Coronary artery (tissue), 2 donors: ENCODE measurements around the gene BUD31.

Experiments
- DNase-seq: peaks from one replicate; pipeline ENCODE4 v3.0.0-alpha.2; 2017; ENCODE audit warnings: low spot score
- H3K27ac ChIP-seq, 2 donors: fragments of 200-600 bp; sonication (generic); one replicate each; pipeline ENCODE4 v1.5.1; 2016 to 2019
- H3K4me3 ChIP-seq: fragments of 200-600 bp; sonication (generic); 2 replicates; pipeline ENCODE4 v1.5.1; 2016; ENCODE audit warnings: mild to moderate bottlenecking, moderate library complexity
- CTCF ChIP-seq: fragments of 200-600 bp; sonication (generic); IDR thresholded peaks from one replicate; pipeline ENCODE4 v1.5.1; 2019; ENCODE audit warnings: antibody characterized with exemption

The BUD31 gene

DNA sequence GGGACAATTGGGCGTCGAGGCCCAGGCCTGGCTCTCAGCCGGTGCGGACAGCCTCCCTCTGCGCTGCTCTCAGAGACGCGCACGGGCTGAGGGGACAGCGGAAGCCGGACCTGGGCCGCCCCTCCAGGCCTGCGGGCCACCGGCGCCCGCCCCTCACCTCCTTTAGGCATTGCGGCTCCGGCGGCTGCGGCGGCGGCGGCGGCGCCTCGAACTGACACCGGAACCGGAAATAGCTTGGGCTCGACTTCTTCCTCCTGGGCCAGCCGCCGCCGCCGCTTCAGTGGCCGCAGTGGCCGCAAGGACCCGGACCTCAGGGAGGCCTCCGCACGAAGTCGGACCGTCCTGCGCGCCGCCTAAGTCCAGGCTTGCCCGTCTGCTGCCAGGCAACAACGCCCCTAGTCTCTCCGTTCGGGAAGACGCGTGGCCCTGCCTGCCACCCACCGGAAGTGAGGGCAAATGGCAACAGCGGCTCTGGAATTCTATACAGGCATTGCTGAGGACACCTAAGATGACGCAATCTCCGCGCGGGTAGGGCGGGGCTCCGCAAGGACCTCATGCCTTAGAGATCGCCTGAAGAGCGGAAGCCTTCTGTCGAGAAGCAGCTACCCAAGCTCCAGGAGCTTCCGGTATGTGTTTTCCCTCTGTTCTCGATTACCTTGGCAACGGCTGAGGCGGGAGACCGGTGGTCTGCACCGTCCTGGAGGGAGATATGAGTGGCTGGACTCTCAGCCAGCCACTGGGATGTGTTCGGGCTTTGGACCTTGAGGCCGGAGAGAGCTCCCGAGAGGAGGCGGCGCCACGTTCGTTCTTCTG lies at the start of gene BUD31, which contains the start of gene PDAP1:
Gene BUD31 (plus strand): TSS at position 591 of the 813 bp plus-strand sequence. CDS start 2,124 bp downstream, outside the sequence.
Gene PDAP1 (minus strand): TSS at position 219 of the 813 bp plus-strand sequence. CDS start 49 bp downstream, at position 170.
- peak; percentile 97 for DNase-seq
- TF ChIP-seq CTCF: no peak
- Histone ChIP-seq H3K27ac (peak within 1 kb of the TSS; percentile 86 to 95), H3K4me3 (peak within 1 kb of the TSS; percentile 96)

DNA sequence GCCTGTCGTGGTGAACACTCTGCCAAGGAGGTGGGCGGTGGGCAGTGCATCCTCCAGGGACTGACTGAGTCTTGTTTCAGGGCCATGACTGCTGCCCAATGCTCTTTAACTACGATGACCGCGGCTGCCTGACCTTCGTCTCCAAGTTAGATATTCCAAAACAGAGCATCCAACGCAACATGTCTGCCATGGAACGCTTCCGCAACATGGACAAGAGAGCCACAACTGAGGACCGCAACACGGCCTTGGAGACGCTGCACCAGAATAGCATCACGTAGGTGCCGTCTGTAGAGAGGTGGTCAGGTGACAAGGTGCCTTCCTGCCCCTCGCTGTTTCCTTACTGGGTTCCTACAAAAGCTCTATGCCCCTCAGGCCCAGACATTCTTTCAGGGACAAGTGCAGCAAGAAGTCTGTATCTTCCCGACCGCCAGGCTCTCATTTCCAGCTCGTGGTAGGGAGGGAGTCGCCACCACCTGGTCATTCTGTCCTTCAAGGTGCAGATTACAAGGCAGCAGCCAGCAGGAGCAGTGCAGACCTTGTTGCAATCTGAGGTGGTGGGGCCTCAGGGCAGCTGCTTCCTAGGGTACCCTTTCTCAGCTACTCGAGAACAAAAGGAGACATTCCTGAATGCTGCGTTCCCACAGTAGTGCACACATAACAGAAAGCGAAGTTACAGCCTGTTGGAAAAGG lies 49.2 kb upstream of the BUD31 start:
- H3K4me3 ChIP-seq: no peak overlapping the region
- H3K27ac ChIP-seq: no peak overlapping the region
- no peak for TF ChIP-seq CTCF
- no peak for DNase-seq

- no peak for TF ChIP-seq CTCF
- H3K4me3 ChIP-seq: no peak overlapping the region
- DNase-seq: no peak
- H3K27ac ChIP-seq: no peak overlapping the region
These were observed 46.0 kb upstream of the BUD31 start for GRCh38 chr7:99362801-99363200.

DNA sequence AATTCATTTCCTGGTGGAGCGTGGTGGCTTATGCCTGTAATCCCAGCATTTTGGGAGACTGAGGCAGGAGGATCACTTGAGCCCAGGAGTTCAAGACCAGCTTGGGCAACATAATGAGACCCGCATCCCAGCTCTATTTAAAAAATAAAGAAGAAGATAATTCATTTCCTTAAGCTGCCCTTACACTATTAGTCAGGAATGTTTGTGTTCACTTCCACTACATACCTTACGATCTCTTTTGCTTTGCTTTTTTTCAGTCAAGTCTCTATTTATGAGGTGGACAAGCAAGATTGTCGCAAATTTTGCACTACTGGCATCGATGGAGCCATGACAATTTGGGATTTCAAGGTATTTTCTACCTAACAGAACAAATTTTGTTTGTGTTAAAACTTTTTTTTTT lies 45.5 kb upstream of the BUD31 start:
- TF ChIP-seq CTCF: no peak
- Histone ChIP-seq H3K27ac (no peak overlapping the region), H3K4me3 (no peak overlapping the region)
- DNase-seq: no peak

DNA sequence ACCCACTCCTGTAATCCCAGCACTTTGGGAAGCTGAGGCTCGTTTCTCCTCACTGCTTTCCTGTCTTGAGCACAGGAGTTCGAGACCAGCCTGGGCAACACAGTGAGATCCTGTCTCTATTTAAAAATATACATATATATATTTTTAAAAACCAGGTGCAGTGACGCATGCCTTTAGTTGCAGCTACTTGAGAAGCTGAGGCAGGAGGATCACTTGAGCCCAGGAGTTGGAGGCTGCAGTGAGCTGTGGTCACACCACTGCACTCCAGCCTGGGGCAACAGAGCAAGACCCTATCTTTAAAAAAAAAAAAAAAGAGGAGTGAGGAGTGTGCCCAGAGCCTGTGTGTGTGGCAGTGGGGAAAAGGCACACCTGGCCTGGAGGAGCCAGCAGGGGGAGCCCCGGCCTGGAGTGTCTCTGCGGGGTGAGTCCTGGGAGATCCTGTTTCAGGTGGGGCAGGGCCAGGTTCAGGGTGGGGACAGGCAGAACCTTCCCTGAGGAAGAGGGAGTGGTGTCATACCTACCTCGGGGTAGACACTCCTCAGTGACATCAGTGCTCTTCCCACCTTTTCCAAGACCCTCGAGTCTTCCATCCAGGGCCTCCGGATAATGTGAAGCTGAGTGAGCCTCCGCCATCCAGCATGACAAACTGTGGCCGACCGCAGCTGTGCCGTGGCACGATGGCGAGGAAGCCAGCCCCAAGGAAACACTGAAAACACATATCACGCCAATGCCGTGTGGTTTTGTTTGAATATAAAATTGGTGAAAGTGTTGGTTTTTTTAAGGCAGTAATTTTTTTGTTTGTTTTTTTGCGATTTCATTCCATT lies 43.2 kb upstream of the BUD31 start:
- Histone ChIP-seq H3K4me3 (no peak overlapping the region), H3K27ac (no peak overlapping the region)
- no peak for TF ChIP-seq CTCF
- no peak for DNase-seq

DNA sequence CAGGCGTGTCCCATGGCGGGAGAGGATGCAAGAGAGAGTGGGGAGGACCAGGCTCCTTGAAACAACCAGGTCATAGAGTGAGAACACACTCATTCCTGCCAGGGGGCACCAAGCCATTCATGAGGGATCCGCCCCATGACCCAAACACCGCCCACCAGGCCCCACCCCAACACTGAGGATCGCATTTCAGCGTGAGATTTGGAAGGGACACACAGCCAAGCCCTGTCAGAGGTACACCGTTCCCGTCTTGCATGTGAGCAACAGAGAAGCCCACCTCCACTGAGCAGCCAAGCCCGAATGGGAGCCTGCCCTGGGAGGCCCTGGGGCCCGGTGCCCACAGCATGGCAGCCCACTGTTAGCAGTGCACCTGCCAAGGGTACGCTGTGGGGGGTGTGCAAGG lies 42.1 kb upstream of the BUD31 start:
- Histone ChIP-seq H3K4me3 (no peak overlapping the region), H3K27ac (no peak overlapping the region)
- DNase-seq: no peak
- TF ChIP-seq CTCF: no peak
